ENCODE measurements around the gene TMEM185B.
"Not testable (repeated sequence)": the region's sequence is repeated elsewhere in the genome, so short reads cannot be mapped to it uniquely, and the experiment has no call there.

Gene TMEM185B

DNA sequence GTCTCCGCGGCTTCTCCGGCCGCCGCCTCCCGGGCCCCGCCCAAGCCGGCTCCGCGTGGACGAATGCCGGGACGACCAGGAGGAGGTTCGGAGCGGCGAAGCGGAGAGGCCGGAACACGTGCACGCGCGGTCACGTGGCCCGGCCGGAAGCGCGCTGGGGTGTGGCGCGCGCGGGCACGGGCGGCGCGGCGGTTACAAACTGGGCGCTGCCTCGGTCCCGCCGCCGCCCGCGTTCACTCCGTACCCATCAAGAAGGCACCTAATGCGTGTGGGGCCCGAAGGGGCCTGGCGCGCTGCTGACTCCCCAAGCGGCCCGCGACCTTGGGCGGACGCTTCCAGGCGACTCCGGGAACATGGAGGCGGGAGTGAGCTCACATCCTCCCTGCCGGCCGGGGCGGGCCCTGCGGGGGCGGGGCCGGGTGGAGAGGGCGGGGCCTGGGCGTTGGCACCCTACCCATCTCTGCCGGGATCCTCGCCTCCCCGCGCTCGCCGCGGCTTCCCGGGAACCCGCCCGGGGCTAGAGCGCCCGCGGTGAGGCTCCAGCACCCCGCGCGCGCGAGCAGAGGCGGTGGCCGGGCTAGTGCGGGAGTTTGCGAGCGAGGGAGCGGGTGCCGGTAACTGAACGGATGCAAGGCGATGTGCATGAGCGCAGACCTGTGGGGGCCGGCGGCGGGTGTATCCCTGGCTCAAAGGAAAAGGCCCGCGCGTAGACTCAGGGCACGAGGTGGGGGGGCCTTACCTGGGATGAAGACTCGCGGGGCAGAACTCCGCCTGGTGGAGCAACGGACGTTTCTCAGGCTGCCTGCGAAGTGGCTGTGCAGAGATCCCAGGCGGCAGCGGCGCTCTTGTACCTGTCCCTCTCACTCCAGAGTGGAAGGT lies at the start of gene TMEM185B:
TMEM185B (minus strand) TSS at position 367 of the 879 bp plus-strand sequence. CDS start 424 bp downstream, outside the sequence.
- peak; percentile 73 to 97 (median 92) for DNase-seq
- intact Hi-C loops (cut with DNase I) = loop anchor here (1.0 to 10.0 kb wide), 2 partner anchors 29 to 92 kb away; partner anchors contain the start of gene RALB

DNA sequence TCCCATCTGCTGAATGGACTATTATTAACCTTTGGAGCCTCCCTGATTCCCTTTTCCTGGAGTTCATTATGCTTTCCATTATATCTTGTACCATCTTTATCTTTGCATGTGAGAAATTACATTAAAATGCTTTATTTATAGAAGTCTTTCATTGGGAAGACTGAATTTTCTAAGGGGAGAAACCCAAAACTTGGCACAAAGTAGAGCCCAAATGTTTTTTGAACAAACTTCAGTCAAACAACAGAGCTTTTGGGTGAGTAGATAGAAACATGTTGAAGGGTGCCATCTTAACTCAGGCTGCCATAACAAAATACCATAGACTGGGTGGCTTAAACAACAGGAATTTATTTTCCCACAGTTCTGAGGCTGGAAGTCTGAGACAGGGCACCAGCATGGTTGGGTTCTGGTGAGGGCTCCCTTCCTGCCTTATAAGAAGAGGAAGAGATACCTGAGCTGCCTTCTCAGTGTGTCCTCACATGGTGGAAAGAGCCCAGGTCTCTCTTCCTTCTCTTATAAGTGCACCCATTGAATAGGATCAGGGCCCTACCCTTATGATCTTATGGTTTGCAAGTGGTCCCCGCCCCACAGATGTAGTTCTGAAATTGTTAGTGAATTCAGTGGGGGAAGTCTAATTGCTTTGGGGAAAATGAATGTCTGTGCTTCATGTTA lies 48.6 kb upstream of the TMEM185B start:
- intact Hi-C loops (cut with DNase I) = no loop called here
- no peak for DNase-seq

DNA sequence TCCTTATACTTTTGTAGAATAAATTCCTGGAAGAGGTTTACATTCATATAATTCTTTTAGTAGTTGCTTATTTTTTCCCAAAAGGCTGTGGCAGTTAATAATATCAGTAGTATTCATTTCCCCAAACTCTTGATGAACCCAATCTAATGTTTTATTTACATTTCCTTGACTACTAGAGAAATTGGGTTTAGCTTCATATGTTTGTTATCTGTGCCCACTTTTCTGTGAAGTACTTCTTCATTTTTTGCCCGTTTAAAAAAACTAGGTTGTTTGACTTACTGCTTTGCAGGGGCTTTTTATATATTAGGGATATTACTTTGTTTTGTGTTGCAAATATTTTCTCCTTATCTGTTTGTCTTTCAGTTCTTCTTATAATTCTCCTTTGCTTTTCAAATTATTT lies 46.6 kb upstream of the TMEM185B start:
- DNase-seq = no peak
- intact Hi-C loops (cut with DNase I) = no loop called here

DNA sequence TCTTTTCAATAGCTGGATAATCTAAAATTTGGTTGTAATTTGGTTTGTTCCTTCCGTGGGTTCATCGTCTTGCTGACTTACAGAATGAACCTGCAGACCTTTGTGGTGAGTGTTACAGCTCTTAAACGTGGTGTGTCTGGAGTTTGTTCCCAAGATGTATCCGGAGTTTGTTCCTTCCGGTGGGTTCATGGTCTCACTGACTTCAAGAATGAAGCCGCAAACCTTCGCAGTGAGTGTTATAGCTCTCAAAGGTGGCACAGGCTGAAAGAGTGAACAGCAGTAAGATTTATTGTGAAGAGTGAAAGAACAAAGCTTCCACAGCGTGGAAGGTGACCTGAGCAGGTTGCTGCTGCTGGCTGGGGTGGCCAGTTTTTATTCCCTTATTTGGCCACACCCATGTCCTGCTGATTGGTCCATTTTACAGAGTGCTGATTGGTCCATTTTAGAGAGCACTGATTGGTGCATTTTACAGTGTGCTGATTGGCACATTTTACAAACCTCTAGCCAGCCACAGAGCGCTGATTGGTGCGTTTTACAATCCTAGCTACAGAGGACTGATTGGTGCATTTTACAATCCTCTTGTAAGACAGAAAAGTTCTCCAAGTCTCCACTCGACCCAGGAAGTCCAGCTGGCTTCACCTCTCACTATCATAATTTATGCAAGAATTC lies 46.0 kb upstream of the TMEM185B start:
- intact Hi-C loops (cut with DNase I) = no loop called here
- no peak for DNase-seq

DNA sequence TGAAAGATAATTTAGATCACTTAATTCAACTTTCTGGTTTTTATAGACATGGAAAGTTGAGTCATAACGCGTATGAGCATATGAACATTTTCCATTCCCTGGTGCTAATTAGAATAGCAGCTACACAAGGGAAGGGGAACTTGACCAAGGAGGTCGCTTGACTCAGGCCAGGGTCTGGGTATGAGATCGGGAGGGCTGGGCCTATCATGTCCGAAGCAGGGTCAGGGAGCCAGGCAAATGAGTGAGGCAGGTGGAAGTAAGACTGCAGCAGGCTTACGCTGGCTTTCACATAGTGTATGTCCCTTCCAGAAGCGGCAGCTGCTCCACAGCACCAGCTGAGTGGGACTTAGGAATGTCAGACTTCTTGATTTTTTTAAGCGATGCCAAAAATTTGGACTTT lies 44.1 kb upstream of the TMEM185B start:
- no peak for DNase-seq
- intact Hi-C loops (cut with DNase I) = no loop called here

DNA sequence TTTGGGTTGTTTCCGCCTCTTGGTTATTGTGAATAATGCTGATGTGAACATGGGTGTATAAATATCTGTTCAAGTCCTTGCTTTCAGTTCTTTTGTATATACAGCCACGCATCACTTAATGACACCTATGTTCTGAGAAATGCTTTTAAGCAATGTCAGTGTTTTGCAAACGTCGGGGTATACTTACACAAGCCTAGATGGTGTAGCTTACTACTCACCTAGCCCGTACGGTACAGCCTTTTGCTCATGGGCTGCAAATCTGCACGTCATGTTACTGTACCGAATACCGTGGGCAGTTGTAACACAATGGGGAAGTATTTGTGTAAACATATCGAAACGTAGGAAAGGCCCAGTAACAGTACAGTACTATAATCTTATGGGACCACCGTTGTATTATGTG lies 41.8 kb upstream of the TMEM185B start:
- intact Hi-C loops (cut with DNase I) = no loop called here
- no peak for DNase-seq

DNA sequence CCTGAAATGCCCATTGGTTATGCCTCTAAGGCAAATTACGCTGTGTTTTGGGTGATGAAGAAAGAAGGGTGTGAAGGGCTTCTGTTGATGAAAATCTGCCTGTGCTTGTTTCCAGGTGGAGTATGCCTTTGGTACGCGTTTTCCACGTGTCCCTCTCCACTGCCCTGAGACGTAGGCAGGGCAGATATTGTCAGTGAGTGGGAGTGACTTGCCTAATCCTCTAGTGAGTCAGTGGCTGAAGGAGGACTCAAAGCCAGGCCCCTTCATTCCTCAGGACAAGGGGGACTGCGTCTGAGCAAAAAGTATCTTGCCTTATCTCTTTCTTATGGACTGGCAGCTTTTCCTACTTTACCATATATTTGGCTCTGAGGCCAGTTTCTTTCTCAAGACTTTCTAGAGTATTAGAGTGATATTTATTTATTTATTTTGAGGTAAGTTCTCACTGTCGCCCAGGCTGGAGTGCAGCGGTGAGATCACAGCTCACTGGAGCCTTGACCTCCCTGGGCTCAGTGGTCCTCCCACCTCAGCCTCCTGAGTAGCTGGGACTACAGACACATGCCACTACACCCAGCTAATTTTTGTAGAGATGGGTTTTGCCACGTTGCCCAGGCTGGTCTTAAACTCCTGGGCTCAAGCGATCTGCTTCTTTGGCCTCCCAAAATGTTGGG lies 39.7 kb upstream of the TMEM185B start:
- intact Hi-C loops (cut with DNase I) = no loop called here
- no peak for DNase-seq

DNA sequence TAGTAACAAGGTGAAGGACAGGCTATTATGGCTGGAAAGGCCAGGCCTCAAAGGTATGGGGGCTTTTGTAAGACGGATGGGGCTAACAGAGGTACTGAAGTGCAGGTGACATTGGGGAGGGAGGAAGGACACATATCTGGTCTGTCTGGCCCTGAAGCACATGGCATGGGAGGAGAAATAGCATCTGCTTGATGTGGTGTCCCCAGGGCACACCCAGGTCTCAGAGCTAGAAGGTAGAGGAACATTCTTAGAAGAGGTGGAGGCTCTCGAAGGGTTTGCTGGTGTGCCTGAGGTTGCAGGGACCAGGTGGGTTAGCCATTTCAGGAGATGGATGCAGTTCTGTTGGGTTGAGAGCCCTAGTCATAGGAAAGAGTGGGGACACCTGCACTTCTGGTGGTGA lies 39.0 kb upstream of the TMEM185B start:
- no peak for DNase-seq
- intact Hi-C loops (cut with DNase I) = no loop called here

DNA sequence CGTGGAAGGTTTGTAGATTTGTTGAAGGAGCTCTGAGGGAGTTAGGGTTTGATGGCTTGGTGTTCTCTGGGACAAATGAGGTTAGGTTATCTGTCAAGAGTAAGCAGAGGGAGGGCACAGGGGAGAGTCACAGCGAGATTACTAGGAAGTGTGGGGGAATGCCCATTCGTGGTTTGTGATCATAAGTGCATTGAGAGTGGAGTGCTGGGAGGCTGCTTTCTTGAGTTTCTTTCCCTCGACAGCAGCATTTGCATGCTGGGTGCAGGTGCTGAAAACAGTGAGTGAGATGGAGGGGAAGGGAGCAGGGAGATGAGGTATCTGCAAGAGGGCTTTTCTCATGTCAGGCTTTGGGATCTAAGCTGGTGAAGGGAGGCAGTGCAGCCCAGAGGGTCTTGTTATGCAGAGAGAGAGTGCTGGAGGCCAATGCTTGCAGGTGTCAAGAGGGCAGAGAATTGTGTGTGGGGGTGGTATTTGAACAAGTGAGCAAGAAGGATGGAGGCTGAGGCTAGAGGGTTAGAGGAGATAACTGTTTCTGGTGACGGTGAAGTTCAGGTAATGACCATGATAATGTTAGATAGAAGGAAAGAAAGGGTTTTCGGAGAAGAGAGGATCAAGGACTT lies 38.3 kb upstream of the TMEM185B start:
- intact Hi-C loops (cut with DNase I) = no loop called here
- DNase-seq = no peak

DNA sequence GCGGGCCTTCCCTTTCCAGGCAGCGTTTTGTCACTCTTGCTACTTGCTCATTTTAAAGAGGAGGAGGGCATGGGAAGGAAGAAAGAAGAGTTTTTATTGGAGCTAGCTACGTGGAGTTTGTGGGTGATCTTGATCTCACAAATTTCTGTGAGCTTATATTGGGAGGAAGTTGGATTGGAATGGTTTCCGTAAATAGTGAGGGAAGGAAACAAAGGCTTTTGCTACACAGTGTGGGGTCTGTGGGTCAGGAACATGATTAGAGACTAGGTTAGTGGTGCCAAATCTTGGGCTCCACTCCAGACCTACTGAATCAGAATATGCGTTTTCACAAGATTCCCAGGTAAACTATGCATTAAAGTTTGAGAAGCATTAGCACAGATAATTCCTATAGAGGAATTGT lies 37.5 kb upstream of the TMEM185B start:
- intact Hi-C loops (cut with DNase I) = no loop called here

DNA sequence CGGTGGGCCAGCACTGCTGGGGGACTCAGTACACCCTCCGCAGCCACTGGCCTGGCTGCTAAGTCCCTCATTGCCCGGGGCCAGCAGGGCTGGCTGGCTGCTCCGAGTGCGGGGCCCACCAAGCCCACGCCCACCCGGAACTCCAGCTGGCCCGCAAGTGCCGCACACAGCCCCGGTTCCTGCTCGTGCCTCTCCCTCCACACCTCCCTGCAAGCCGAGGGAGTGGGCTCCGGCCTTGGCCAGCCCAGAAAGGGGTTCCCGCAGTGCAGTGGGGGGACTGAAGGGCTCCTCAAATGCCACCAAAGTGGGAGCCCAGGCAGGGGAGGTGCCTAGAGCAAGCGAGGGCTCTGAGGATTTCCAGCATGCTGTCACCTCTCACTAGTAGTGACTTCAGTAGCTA lies 36.7 kb upstream of the TMEM185B start:
- DNase-seq; intact Hi-C loops (cut with DNase I): not testable (repeated sequence)

More for the DNA sequence above, 37.5 kb upstream of the TMEM185B start:
- DNase-seq = no peak

DNA sequence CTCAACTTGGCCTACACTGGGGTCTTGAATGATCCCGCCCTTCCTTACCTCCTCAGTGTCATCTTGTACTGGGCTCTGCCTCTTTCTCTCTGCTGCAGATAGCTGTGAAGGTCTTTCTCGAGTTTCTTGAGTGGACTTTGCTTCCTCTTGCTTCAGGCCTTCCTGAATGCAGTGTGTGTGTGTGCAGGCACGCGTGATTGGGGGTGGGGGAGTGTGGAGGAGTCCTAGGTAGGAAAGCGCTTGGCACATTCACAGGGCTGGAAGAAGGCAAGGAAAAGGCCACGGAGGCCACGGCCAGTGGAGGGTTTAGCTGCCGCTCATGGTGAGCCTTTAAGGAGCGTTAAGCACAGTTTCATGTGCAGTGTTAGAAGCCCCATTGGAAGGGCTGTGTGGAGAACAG lies 35.0 kb upstream of the TMEM185B start:
- intact Hi-C loops (cut with DNase I) = no loop called here

DNA sequence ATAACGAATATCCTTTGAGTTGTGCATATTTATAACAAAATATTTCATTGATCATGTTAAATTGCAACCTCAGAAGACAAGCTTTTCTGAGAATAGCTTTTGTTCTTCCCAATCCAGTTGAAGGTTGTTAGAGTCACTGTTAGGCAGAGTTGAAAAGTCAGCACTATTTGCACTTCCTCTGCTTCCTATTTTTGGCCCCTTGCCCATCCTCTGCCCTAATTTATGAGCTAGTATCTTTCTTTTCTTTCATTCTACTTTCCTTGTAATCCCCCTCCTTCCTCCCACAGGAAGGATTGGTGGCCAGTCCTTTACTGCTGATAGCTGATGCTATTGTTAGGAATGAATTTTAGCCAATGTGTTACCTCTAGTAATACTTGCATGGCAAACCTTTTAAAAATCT lies 34.3 kb upstream of the TMEM185B start:
- DNase-seq = no peak
- intact Hi-C loops (cut with DNase I) = no loop called here

More for the DNA sequence above, 35.0 kb upstream of the TMEM185B start:
- no peak for DNase-seq

DNA sequence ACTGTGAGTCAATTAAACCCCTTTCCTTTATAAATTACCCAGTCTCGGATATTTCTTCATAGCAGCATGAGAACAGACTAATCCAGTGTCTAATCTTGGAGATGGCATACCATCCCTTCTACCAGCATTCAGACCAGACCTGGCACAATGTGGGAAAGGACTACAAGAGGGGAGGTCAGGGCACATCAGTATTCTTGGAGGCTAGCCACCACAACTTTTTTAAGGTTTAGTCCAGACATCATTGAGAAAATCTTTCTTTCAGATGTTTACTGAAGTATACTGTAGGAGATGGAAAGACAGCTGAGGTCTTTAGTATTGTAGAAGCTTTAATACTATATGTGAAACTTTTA lies 33.4 kb upstream of the TMEM185B start:
- intact Hi-C loops (cut with DNase I) = no loop called here
- DNase-seq = no peak

DNA sequence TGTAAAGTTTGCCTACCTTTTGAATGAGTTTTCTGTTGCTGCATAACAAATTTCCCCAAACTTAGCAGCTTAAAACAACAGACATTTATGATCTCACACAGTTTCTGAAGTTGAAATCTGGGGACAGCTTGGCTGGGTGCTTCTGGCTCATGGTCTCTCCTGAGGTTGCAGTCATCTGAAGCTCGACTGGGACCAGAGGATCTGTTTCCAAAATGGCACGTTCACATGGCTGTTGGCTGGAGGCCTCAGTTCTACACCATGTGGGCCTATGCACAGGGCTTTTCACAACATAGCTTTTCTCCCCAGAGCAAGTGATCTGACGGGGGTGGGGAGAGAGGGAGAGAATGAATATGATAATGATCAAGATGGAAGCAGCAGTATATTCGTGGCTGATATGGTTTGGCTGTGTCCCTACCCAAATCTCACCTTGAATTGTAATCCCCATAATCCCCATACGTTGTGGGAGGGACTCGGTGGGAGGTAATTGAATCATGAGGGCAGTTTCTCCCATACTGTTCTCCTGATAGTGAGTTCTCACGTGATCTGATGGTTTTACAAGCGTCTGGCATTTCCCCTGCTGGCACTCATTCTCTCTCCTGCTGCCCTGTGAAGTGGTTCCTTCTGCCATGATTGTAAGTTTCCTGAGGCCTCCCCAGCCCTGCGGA lies 32.9 kb upstream of the TMEM185B start:
- no peak for DNase-seq
- intact Hi-C loops (cut with DNase I) = no loop called here

DNA sequence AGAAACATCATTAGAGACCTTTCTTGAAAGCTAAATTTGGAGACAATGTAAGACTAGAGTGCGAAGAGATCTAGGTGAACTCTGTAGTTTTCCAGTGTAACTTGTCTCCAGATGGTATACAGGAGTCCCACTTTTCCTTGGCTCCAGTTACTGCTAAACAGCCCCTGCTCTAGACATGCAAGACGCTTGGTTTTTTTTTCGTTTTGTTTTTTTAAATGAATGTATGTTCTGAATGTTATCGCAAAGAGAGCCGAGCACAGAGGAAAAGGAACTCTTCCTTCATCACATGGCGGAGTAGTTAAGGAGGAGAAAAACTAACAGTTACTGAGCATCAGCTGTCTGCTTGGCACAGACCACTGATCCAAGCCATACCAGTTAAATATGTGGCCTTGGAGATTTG lies 31.9 kb upstream of the TMEM185B start:
- intact Hi-C loops (cut with DNase I) = no loop called here
- DNase-seq = no peak

DNA sequence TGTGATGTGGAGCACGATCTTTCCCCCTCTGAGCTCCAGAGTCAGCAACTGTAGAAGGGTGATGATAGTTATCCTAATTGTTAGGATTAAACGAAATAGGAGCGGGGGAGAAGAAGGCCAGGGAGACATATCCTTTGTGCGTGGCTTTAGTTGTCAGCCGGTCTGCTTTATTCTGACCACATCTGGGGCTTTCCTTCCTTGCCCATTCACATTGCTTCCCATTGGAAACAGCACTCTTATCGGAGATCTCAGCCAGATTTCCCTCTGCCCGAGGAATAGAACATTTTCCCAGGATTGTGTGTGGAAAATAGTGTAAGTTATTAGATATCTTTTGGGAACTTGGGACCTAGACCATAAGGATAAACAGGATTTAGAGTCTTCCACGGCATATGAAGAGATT lies 31.0 kb upstream of the TMEM185B start:
- DNase-seq = no peak
- intact Hi-C loops (cut with DNase I) = no loop called here

DNA sequence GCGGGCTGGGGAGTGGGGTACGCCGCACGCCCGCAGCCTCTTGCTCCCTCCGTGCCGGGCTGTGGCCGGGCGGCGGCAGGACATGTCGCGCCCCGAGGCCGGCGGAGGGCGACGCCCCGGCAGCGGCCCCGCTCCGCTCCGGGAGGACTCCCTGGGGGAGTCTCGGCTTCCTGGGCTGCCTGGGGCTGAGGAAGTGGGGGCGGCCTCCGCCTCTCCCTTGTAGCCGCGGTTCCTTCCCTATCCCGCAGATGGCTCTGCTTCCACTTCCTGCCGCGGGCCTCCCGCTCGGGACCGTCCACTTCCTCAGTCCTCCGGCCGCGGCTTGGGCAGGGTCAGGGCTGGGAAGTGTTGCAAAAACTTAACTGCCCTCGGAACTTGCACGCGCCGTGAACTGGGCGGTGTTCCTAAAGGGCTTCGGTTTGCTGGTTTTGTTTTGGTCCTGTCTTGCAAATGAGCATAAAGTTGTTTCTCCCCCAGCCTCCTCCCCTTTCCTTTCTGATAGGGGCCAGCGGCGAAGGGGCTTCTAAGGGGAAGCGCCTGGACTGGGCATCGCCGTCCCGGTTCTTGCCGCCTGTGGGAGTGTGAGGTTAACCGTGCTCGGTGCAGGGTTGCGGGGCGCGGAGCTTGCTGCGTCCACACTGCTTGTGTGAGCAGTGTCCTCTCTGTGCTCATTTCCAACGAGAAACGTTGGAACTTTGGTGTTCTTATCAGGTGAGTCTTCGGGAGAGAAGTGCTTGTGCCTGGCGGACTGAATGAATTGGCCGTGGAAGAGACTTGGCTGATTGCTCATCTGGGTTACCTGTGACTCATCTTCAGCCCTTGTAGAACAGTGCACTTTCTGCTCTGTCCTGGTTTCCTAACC lies 30.1 kb upstream of the TMEM185B start:
- peak; percentile 65 to 91 (median 82) for DNase-seq
- intact Hi-C loops (cut with DNase I) = no loop called here
